Panc1 (cell line): ENCODE measurements around the gene NTRK2. TPM values are rescaled to one million over a fixed set of nuclear protein-coding genes. Genes with fewer than 3 reads are reported as not detected.

Experiments
- ATAC-seq: fragments of 200-7000 bp; cut with Tn5 transposase; 2 replicates; pipeline ENCODE4 v1.9.1; 2020; ENCODE audit warnings: mild to moderate bottlenecking, moderate library complexity
- BruUV-seq: library from RNA; stranded (reverse); fragments of 400-500 nt; replicated peaks from 2 replicates; lab custom pipeline; 2021; lab: Mats Ljungman, UMichigan
- CTCF ChIA-PET: fragments of 300-600 bp; sonication (Branson Sonifier 250); formaldehyde crosslinking; loops from one replicate; lab custom pipeline; 2022; ENCODE audit warnings: antibody characterized with exemption; lab: Charles Lee
- POLR2A ChIA-PET: fragments of 300-600 bp; sonication (Branson Sonifier 250); formaldehyde crosslinking; loops from one replicate; lab custom pipeline; 2022; ENCODE audit warnings: antibody characterized with exemption; lab: Charles Lee
- DNase-seq: peaks from one replicate; pipeline ENCODE4 v3.0.0-alpha.2; 2010; ENCODE audit warnings: low read depth, low spot score
- H3K27ac ChIP-seq: 2 replicates; pipeline ENCODE4 v1.5.1; 2011; ENCODE audit warnings: mild to moderate bottlenecking, low read length, inconsistent platforms
- H3K27me3 ChIP-seq: fragments of 200-500 bp; sonication (Bioruptor generic); 2 replicates; pipeline ENCODE4 v1.6.0; 2014; ENCODE audit warnings: low read length, inconsistent platforms; ENCODE audit not compliant: control insufficient read depth, insufficient read depth
- H3K36me3 ChIP-seq: fragments of 200-500 bp; sonication (Bioruptor generic); 2 replicates; pipeline ENCODE4 v1.5.1; 2014; ENCODE audit warnings: inconsistent platforms, mild to moderate bottlenecking, low read length, moderate library complexity; ENCODE audit not compliant: control insufficient read depth, insufficient read depth
- H3K4me1 ChIP-seq: 2 replicates; pipeline ENCODE4 v1.5.1; 2011; ENCODE audit warnings: inconsistent platforms, mild to moderate bottlenecking, low read length, moderate library complexity; ENCODE audit not compliant: control insufficient read depth, insufficient read depth
- H3K4me3 ChIP-seq, 2 experiments: 2 replicates each; pipeline ENCODE4 v1.5.1; 2011 to 2012; ENCODE audit warnings: low read depth in 2 of 2, low read length in 2 of 2, mild to moderate bottlenecking in 2 of 2, inconsistent platforms in 1 of 2, moderate library complexity in 1 of 2
- H3K9me3 ChIP-seq: fragments of 200-500 bp; sonication (Bioruptor generic); 2 replicates; pipeline ENCODE4 v1.5.1; 2014; ENCODE audit warnings: low read depth, mild to moderate bottlenecking, inconsistent platforms, low read length, moderate library complexity; ENCODE audit not compliant: control insufficient read depth, insufficient read depth
- CTCF ChIP-seq: fragments of 450-650 bp; IDR thresholded peaks from 2 replicates; pipeline ENCODE4 v1.5.1; 2017; ENCODE audit warnings: mild to moderate bottlenecking
- POLR2AphosphoS5 ChIP-seq: IDR thresholded peaks from 2 replicates; pipeline ENCODE4 v1.6.1; 2012; ENCODE audit warnings: mild to moderate bottlenecking, low read depth, low read length, moderate library complexity
- SIN3A ChIP-seq: IDR thresholded peaks from 2 replicates; pipeline ENCODE4 v1.6.1; 2012; ENCODE audit warnings: low read depth, mild to moderate bottlenecking, low read length, moderate library complexity, borderline replicate concordance; ENCODE audit not compliant: insufficient read depth
- TCF7L2 ChIP-seq: IDR thresholded peaks from 2 replicates; pipeline ENCODE4 v1.6.1; 2011; ENCODE audit warnings: mild to moderate bottlenecking, low read depth, low read length, inconsistent platforms
- in situ Hi-C: cut with HindIII; loops from 2 replicates; pipeline ENCODE4 v1.10.0; 2016; ENCODE audit warnings: low sequenced_read_pairs, low pct_unique_long_range_greater_than_20kb
- intact Hi-C: fragments of 100-400 bp; cut with micrococcal nuclease; formaldehyde crosslinking; loops from one replicate; pipeline ENCODE4 v1.10.0; 2022; ENCODE audit not compliant: unreplicated experiment
- total RNA-seq: library from RNA; stranded (reverse); gene quantifications from one replicate; pipeline ENCODE4 v1.2.1, GENCODE V29; 2021; ENCODE audit not compliant: unreplicated experiment
- TF ChIP-seq, protein P1 (sequence below), 2 experiments: IDR thresholded peaks; 2 replicates each; pipeline ENCODE4 v1.6.1; 2011 to 2012; ENCODE audit warnings: low read depth in 2 of 2, control low read depth in 1 of 2, low read length in 1 of 2, mild to moderate bottlenecking in 1 of 2, moderate library complexity in 1 of 2; ENCODE audit not compliant: insufficient read depth in 1 of 2

The NTRK2 gene
- total RNA-seq, 1 experiment from 2014 or later: 0.23 TPM

GRCh38 chr9:84778570-84778969 lies 109.0 kb downstream of the NTRK2 start:
- BruUV-seq: no TSS peak
- TF ChIP-seq TCF7L2 (no peak), CTCF (no peak), POLR2AphosphoS5 (no peak)
- TF ChIP-seq, protein P1, sequence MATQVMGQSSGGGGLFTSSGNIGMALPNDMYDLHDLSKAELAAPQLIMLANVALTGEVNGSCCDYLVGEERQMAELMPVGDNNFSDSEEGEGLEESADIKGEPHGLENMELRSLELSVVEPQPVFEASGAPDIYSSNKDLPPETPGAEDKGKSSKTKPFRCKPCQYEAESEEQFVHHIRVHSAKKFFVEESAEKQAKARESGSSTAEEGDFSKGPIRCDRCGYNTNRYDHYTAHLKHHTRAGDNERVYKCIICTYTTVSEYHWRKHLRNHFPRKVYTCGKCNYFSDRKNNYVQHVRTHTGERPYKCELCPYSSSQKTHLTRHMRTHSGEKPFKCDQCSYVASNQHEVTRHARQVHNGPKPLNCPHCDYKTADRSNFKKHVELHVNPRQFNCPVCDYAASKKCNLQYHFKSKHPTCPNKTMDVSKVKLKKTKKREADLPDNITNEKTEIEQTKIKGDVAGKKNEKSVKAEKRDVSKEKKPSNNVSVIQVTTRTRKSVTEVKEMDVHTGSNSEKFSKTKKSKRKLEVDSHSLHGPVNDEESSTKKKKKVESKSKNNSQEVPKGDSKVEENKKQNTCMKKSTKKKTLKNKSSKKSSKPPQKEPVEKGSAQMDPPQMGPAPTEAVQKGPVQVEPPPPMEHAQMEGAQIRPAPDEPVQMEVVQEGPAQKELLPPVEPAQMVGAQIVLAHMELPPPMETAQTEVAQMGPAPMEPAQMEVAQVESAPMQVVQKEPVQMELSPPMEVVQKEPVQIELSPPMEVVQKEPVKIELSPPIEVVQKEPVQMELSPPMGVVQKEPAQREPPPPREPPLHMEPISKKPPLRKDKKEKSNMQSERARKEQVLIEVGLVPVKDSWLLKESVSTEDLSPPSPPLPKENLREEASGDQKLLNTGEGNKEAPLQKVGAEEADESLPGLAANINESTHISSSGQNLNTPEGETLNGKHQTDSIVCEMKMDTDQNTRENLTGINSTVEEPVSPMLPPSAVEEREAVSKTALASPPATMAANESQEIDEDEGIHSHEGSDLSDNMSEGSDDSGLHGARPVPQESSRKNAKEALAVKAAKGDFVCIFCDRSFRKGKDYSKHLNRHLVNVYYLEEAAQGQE (IDR thresholded peaks at IDR 0.05; ENCODE audit: insufficient read depth in 1 of 2, low read depth in 2 of 2, low read length in 1 of 2): no peak
- CTCF ChIA-PET: no interaction called here
- in situ Hi-C loops: no loop called here
- Histone ChIP-seq H3K27me3 (no peaks in the 10 kb centered on the region), H3K27ac (no peak overlapping the region), H3K36me3 (no peaks in the 10 kb centered on the region), H3K4me3 (no peak overlapping the region), H3K4me1 (no peaks in the 10 kb centered on the region), H3K9me3 (no peaks in the 10 kb centered on the region)
- ATAC-seq: no peak
- intact Hi-C loops: no loop called here
- DNase-seq: no peak
- POLR2A ChIA-PET: no interaction called here

DNA sequence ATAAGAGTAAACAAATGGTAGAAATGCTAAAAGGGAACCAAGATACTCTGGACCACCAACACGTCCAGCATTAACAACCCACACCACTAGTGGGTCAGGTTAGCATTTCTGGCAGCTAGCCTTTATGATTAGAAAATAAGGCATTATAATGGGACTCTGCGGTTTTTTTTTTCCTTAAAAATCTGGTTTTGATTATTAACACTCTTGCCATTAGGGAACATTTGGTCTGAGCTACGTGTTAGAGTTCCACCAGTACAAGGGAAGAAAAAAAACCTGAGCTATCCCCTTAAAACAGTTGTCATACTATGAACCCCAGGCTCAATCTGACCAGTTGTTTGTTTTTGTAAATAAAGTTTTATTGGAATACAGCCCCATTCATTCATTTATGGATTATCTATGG lies 110.4 kb downstream of the NTRK2 start:
- POLR2A ChIA-PET: no interaction called here
- CTCF ChIA-PET: no interaction called here

More for the DNA sequence above, 110.4 kb downstream of the NTRK2 start:
- Histone ChIP-seq H3K27me3 (no peaks in the 10 kb centered on the region), H3K9me3 (no peaks in the 10 kb centered on the region), H3K4me3 (no peak overlapping the region), H3K27ac (no peak overlapping the region), H3K36me3 (no peaks in the 10 kb centered on the region), H3K4me1 (no peaks in the 10 kb centered on the region)
- TF ChIP-seq SIN3A: no peak
- TF ChIP-seq TCF7L2: no peak
- TF ChIP-seq, protein P1 (IDR thresholded peaks at IDR 0.05; ENCODE audit: insufficient read depth in 1 of 2, low read depth in 2 of 2, low read length in 1 of 2): no peak
- TF ChIP-seq POLR2AphosphoS5: no peak
- no peak for TF ChIP-seq CTCF
- no TSS peak for BruUV-seq
- intact Hi-C loops (loop anchor here (10.0 kb wide), 1 partner anchor 65 kb away; no protein-coding TSS in a partner anchor), in situ Hi-C loops (no loop called here)
- ATAC-seq: no peak
- no peak for DNase-seq
